ENCODE results near the gene TMEM47. TPM values are rescaled to one million over a fixed set of nuclear protein-coding genes. Genes with fewer than 3 reads are reported as not detected.

TMEM47 gene
- total RNA-seq (2014; rRNA removed; shearing (Covaris generic)): 34.7 and 52.1 TPM in 2 replicates

- DNase-seq (ENCODE audit: low read depth): peak; percentile 78
These were observed at the start of gene TMEM47 for GRCh38 chrX:34656842-34657725. Gene TMEM47, minus strand, starts transcription at chrX:34657285. Its CDS starts 256 bp downstream, at chrX:34657029.

- no peak for DNase-seq (ENCODE audit: low read depth)
These were observed 30.0 kb upstream of the TMEM47 start for GRCh38 chrX:34687095-34687494.

- DNase-seq (ENCODE audit: low read depth): no peak
These were observed 2.5 kb upstream of the TMEM47 start for GRCh38 chrX:34659575-34659974.

DNA sequence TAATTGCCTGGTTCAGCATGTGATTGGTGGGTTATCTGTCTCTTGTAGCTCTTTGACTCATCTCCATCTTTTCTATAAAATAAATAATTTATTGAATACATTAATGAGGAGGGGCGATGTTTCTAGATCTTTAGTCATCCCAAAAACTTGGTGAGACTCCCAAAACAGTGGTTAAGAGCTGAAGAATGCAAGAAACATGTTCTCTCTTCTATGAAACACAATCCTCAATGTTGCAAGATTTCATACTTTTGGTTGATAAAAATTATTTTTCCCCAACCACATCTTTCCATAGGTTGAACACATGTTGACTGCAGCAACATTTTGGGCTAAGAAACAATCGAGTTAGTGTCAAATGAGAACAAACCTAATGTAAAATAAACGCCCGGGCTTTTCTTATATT, 1.2 kb upstream of the TMEM47 start:
- DNase-seq (ENCODE audit: low read depth): no peak

GRCh38 chrX:34657726-34658070, 613 bp upstream of the TMEM47 start:
- DNase-seq (ENCODE audit: low read depth): no peak

GRCh38 chrX:34656467-34656841, 631 bp downstream of the TMEM47 start:
- DNase-seq (ENCODE audit: low read depth): no peak

- peak; percentile 46 for DNase-seq (ENCODE audit: low read depth)
These were observed 1.3 kb downstream of the TMEM47 start for GRCh38 chrX:34655501-34656455.

DNA sequence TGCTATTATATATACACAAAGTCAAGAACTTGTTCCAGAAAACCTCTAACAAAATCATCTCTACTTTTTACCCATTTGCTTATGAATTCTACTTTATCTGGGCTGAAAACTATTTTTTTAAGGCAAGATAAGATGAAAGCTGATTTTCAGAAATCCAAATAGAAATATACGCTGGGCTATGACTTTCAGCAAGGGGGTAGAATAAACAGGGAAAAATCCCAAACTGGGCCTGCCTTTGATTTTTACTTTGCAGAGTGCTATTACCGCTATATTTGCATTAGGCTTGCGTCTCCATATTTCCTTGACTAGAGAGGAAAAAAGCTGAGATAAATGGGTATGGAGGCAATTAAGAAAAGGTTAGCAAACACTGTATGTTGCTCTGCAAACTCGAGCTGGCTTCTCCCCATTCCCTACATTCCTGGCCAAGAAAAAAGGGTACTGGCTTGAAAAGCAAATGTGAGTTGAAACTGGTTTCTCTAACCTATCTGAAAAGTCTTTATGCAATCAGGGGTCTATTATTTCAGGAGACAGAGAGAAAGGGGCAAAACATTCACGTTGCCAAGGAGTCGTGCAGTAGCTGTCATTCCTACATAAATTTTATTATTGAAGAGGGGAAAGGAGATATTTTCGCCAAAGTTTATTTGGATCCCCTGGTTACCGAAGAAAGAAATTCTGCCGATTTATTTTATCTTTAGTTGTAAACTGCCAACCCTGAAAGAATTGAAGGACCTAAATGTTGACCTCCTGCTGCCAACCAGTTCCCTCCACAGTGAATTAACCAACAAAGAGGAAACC, 2.2 kb downstream of the TMEM47 start:
- peak; percentile 32 for DNase-seq (ENCODE audit: low read depth)

GRCh38 chrX:34653811-34654210, 3.3 kb downstream of the TMEM47 start:
- DNase-seq (ENCODE audit: low read depth): no peak

- DNase-seq (ENCODE audit: low read depth): no peak
These were observed 14.2 kb downstream of the TMEM47 start for GRCh38 chrX:34642849-34643248.

DNA sequence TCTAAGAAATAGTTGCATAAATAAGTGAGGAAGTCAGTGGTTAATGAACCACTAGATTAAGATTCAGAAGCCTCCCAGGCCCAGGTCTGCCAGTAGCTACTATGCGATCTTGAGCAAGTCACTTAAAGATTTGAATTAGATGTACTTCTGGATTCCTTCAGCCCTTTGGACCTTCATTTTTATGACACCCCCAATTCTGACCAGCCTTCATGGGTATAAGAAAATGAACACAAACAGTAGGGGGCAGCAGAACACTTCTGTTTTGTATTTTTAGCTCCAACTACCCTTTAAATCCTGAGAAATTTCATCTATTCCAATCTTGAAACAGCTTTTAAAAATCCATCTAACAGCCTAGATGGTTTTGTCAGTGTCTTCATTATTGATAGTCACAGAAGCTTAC, 19.0 kb downstream of the TMEM47 start:
- peak; percentile 49 for DNase-seq (ENCODE audit: low read depth)

- no peak for DNase-seq (ENCODE audit: low read depth)
These were observed 22.7 kb downstream of the TMEM47 start for GRCh38 chrX:34634349-34634748.

DNA sequence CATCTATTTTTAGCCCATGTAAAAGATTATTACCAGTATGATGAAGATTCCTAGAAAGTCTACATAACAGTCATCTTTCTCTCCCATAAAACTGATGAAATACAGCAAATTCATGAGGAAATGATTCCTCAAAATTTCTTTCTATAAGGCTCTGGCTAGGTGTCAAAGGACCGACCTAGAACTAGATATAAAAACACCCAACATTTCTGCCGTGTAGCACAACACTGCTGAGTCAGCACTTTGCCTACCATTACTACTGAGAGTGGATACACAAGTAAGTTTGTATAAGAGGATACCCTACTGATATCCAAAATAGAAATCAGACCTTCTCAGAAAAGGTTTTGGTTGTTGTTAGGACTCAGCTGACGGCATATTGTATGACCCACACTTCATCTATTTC, 24.7 kb downstream of the TMEM47 start:
- DNase-seq (ENCODE audit: low read depth): no peak

GRCh38 chrX:34631479-34632220, 25.4 kb downstream of the TMEM47 start:
- peak; percentile 18 for DNase-seq (ENCODE audit: low read depth)

DNA sequence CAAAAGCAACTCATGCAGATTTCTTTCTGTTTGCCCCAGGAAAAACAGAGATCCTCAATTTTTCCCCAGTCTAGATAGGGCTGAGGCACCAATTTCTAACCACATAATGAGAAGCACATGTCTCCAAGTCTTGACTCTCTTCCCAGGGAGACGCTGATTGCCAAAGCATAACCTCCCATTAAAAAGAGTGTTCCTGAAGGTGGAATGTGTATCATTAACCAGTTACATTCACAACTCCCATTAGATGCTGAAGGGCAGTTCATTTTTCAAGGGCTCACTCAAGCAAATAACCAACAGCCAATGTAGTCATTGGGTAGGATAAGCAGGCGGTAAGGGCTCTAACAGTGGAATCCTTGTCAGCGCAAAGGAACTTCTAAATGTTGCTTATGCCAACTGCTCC, 27.5 kb downstream of the TMEM47 start:
- DNase-seq (ENCODE audit: low read depth): peak; percentile 1

DNA sequence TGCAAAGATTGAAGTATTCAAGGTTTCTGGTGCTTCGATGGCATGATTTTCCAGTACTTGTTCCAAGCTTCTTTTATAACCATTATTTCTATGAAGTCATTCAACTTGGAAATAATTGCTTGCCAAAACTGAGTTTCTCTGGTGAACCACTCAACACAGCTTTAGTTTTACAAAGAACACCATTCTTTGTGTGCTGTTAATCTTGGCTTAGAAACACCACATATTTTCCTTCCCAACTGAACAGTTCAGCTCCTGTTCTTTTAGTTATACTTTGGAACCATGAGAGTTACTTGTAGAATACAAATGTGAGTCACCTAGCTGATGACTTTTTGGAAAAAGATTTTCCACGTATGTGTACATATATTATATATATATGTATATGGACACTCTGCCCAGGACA, 32.7 kb downstream of the TMEM47 start:
- DNase-seq (ENCODE audit: low read depth): no peak

DNA sequence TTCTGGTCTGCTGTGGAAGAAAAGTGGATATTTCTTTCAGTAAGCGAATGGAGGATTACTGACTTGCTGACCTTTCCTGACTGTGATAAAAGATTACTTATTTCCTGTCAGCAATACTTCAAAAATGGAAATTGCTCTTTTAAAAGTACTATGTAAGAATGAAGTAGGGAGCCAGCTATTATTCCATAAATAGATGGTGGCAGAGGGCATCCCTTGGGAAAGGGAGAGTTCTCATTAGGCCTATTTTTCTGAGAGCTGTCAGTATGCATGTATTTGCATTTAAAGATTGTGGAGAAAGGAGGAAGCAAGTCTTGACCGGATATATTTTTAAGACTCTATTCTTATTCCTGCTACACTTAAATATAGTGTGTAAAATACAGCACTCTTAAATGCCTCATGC, 37.2 kb downstream of the TMEM47 start:
- no peak for DNase-seq (ENCODE audit: low read depth)

- peak; percentile 22 for DNase-seq (ENCODE audit: low read depth)
These were observed 45.0 kb downstream of the TMEM47 start for GRCh38 chrX:34612036-34612435.

DNA sequence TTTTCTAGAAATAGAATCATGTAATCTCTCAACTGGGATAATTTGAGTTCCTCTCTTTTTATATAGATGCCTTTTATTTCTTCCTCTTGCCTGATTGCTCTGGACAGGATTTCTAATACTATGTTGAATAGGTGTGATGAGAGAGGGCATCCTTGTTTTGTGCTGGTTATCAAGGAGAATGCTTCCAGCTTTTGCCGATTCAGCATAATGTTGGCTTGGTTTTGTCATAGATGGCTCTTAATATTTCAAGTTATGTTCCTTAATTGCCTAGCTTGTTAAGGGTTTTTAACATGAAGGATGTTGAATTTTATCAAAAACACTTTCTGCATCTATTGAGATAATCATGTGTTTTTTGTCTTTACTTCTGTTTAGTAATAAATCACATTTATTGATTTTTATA, 58.7 kb downstream of the TMEM47 start:
- DNase-seq (ENCODE audit: low read depth): no peak

- peak; percentile 66 for DNase-seq (ENCODE audit: low read depth)
These were observed 70.1 kb downstream of the TMEM47 start for GRCh38 chrX:34586936-34587335.

DNA sequence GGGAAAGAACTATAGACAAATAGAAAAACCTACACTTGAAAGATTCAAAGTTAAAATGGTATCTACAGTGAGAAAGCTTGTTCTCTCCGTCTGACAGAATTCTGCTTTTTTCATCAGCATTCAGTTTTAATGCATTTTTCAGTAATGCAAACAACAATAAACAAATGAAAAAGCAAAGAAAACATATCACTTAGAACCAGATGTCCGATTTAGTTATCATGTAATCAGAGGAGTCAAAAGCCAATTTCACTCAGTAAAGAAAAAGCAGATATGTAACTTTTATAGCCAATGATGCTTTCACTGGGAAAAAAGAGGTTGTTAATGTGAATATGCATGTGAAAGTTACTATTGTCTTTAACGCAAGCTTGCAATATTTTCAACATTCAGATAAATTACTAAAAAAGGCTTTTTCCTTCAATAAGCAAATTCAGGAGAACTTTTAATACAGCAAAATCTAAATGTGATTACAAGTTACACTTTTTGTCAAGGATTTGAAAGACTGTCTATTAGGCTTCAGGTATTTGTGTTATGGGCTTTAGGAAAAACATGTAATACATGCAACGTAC, 70.7 kb downstream of the TMEM47 start:
- DNase-seq (ENCODE audit: low read depth): no peak

Data from M059J (cell line).